Measurements from ENCODE around the gene IL12RB1. TPM values are rescaled to one million over a fixed set of nuclear protein-coding genes. Genes with fewer than 3 reads are reported as not detected.

Gene IL12RB1
- total and polyA plus RNA-seq, 10 of the 15 experiments (the other 5 are each of a cell fraction or from before 2014, with no cell fraction given), result 2.8 to 29.9 (median 17.6) TPM

GRCh38 chr19:18023622-18024251, 63.0 kb downstream of the IL12RB1 start (continued):
- TF ChIP-seq PBX3 (IDR thresholded peaks at IDR 0.05; ENCODE audit: insufficient replicate concordance, low read depth, low read length), result no peak
- TF ChIP-seq DPF2 (IDR thresholded peaks at IDR 0.05), result peak; percentile 71; the same call in 1 of the 2 replicates
- TF ChIP-seq RFX5 (IDR thresholded peaks at IDR 0.05; ENCODE audit: low read depth, low read length), result no peak
- TF ChIP-seq PRDM15 (CRISPR knock-in tag; IDR thresholded peaks at IDR 0.05), result no peak
- 0 out of 2 replicates have a peak, but pooled peaks have one; percentile 71 for TF ChIP-seq ZNF592 (IDR thresholded peaks at IDR 0.05)
- no peak for TF ChIP-seq EZH2 (IDR thresholded peaks at IDR 0.05; ENCODE audit: borderline replicate concordance, control insufficient read depth, low read depth, low read length)
- no peak for TF ChIP-seq NR2F1 (conservative IDR thresholded peaks at IDR 0.05)
- TF ChIP-seq IRF4 (IDR thresholded peaks at IDR 0.05; ENCODE audit: low read depth, low read length), result no peak
- peak; percentile 78; the same call in 1 of the 2 replicates for TF ChIP-seq CHD2 (IDR thresholded peaks at IDR 0.05; ENCODE audit: borderline replicate concordance, low read depth, low read length)
- TF ChIP-seq SIN3A (IDR thresholded peaks at IDR 0.05; ENCODE audit: low read depth, low read length), result peak; percentile 47; the same call in 1 of the 2 replicates
- TF ChIP-seq CHD1 (IDR thresholded peaks at IDR 0.05; ENCODE audit: low read depth, low read length), result no peak
- no peak for TF ChIP-seq ZNF622 (IDR thresholded peaks at IDR 0.05)
- TF ChIP-seq KAT2A (conservative IDR thresholded peaks at IDR 0.05; ENCODE audit: control insufficient read depth, low read depth, low read length), result no peak
- no peak for TF ChIP-seq MEF2A (IDR thresholded peaks at IDR 0.05; ENCODE audit: insufficient read depth, low read depth, low read length)
- TF ChIP-seq IRF5 (IDR thresholded peaks at IDR 0.05; ENCODE audit: borderline replicate concordance), result no peak
- TF ChIP-seq STAT3 (IDR thresholded peaks at IDR 0.05; ENCODE audit: low read depth, low read length), result no peak
- TF ChIP-seq MEF2B (IDR thresholded peaks at IDR 0.05; ENCODE audit: partially characterized antibody, poor library complexity, severe bottlenecking), result peak; percentile 83
- TF ChIP-seq POLR2AphosphoS2 (IDR thresholded peaks at IDR 0.05; ENCODE audit: low read depth, low read length), result no peak

Data from GM12878 (cell line).